GM19238 (cell line): ENCODE results near the gene MPP3.
"Not testable (repeated sequence)": the region's sequence is repeated elsewhere in the genome, so short reads cannot be mapped to it uniquely, and the experiment has no call there.

Experiments
- DNase-seq: peaks from one replicate; pipeline ENCODE4 v3.0.0; 2011; ENCODE audit warnings: low spot score; ENCODE audit not compliant: insufficient read length

Gene MPP3

DNA sequence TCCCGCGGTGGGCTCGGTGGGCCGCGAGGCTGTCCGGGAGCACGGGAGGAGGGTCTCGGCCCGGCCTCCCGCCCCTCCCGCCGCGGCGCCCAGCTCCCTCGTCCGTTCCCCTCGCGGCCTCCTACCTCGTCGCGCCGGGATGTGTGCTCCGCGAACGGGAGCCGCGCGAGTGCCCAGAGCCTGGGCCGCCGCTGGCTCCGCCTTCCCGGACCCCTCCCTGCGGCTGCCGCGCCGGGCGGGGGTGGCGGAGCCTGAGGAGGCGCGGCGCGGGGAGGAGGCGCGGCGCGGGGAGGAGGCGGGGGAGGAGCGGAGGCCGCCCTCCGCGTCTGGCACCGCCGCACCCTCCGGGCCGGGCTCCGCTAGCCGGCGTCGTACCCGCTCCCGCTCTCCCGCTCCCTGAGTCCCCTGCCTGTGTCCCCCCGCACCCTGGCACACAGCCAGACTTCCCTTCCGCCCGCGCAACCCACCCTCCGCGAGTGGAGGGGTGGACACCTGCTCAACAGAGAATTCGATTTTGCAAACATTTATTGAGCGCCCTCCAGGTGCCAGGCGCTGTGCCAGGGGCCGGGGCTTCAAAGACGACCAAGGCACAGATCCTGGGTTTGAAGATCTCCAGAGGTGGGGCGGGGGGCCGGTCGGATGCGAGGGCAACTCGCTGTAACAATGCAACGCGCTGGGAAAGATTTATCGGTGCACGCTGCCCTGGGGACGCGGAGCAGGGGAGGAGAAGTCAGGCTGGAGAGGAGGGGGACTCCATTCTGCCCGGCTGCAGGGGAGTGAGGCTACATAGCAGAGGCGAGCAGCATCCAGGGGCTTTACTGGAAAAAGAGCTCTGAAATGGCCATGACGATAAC is at the start of gene MPP3:
TSS of gene MPP3 (minus strand) at position 171 of the 854 bp plus-strand sequence. CDS start 1,240 bp downstream, outside the sequence.
- DNase-seq, result peak; percentile 21

GRCh38 chr17:43881758-43882505 is 49.0 kb upstream of the MPP3 start:
- DNase-seq, result no peak

DNA sequence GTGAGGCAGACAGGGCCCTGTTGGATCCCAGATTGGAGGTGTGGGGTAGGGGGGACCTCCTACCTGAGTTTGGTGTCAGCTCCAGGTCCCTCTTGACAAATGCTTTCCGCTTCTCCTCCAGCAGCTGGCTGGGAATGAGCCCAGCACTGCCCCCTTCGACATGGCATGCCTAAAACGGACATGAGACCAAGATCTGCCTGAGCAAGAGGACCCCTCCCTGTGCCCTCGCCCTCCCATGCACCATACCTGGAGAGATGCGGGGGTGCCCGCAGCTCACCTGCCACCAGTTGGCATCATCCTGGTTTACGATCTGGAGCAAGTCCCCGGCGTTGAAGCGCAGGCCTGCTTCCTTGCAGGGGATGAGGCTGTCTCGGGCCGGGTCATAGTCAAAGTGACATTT is 48.2 kb upstream of the MPP3 start:
- no peak for DNase-seq

DNA sequence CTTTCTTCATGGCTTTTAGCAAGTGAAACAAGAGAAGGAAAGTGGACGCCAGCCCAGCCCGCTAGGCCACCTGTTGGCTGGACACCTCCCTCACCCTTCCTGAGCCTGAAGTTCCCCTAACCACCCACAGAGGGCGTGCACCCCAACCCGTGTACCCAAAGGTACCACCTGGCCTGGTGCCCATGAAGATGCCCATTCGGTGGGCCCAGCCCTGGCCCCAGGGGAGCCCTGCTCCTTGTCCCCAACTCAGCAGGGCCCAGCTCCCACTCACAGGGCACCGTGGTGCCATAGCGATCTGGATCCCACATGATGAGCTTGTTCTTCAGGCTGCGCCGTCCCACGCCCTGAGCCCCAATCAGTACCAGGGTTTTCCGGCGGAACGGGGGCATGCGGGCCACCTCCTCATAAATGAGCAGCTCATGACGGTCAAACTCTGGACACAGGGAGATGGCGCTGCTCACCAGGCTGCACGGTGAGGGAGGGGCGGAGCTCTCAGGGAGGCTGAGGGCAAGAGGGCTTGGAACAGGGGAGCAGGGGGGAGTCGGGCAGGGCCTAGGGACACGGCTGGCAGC is 47.6 kb upstream of the MPP3 start:
- DNase-seq, result peak; percentile 47

DNA sequence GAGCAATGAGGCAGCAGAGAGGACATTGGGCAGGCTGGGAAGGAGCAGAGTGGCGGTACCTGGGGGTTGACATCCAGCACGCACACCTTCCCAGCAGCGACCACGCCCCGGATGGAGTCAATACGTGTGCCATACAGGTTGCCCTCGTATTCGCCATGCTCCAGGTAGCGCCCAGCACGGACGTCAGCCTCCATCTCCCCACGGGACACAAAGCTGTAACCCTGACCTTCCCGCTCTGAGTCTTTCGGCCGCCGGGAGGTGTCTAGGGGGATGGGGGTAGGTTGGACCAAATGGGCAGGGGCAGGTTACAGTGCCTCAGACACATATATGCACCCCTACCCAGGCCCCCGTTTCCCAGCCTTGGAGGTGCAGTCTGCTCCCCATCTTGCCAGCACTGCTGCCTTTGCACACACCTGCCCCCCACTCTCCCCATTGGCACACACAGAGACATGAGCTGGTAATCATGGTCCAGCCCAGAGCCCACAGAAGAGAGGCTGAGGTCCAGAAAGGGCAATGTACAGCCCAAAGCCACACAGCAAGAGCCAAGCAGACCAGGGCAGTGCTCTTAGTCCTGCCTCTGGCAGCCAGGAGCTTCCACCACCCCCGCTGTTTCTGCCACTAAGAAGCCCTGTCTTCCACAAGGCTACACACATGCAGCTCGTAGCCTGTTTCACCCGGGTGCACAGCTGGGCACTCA is 46.9 kb upstream of the MPP3 start:
- DNase-seq, result no peak

DNA sequence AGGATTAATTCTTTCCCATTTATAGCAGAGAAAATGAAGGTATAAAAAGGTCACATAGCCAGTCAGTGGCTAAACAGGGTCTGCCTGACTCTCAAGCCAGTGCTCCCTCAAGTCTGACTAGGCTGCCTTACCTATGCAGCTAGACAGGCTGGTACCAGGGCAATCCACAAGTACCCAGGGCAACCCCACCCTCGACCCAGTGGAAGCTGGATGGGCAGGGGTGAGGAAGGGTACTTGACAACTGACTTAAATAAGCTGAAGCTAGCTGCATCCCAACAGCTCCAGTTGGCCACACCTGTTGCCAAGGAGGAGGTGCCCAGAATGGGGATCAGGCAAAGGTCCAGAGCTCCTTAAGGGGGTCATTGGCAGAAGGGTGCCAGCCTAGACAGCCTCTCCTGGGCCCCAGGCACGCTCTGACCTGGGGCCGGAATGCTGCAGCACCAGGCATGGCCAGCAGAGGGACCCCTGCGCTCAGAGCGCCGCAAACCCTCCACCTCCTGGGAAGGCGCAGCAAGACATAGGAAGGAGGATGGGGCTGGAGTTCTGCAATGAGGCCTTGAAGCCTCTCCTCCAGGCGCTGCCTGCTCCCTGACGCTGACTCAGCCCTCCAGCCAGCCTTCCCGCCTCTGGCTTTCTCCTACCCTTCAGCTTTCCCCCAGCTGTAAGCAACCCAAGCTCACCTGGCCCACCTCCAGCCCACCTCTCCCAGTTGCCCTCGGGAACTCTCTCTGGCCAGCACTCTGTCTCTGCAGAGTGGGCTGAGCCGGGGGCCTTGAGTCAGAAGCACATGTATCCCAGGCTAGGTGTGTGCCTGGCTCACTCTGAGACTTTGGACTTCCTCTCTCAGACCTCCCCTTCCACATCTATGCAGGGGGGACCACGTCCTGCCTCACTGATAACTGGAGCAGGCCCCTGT is 45.6 kb upstream of the MPP3 start:
- peak; percentile 78 for DNase-seq

- DNase-seq, result no peak
These were observed 44.7 kb upstream of the MPP3 start for GRCh38 chr17:43877451-43878155.

DNA sequence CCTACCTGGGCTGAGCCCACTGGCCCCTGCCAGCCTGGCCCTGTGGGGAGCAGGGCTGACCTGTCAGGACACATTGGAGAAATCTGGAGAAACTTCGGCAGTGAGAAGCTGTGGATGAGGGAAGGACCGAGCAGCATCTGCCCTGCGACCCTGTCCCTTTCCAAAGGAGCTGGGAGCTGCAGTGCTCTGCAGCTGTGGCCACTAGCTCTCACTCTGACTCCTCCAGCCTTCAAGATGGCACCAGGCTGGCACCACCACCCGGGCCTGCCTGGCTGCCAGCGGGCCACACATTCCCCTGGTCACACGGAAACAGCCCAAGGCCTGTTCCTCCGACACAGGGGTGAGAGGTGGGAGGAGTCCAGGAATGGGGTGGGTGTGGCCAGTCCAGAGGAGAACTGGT is 44.1 kb upstream of the MPP3 start:
- no peak for DNase-seq

DNA sequence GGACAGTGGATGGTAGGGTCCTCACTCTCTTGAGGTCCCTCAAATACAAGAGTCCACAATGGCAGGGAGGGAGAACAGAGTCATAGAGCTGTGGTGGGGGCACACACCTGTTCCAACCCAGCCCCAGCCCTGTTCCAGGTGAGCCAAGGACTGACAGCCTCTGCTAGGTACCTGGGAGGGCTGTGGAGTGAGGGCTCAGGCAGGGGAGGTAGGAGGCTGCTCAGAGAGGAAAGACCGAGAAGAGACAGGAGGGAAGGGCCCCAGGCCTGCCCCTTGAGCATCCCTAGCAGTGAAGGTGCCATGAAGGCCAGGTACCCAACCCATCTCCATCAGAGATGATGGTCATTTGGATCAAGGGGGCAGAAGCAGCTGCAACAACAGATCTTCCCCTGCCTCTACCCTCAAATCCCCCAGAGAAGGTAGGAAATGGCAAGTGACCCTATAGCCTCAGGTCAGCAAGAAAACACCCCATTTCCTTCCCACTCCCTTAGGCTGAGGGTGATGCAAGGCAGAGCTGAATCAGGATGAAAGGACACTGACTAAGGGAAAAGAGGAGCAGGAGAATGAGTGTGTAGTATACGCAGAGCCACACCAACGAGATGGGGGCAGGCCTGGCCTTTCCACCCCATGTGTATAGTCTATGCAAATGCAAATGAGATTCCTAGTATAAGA is 42.7 kb upstream of the MPP3 start:
- no peak for DNase-seq

DNA sequence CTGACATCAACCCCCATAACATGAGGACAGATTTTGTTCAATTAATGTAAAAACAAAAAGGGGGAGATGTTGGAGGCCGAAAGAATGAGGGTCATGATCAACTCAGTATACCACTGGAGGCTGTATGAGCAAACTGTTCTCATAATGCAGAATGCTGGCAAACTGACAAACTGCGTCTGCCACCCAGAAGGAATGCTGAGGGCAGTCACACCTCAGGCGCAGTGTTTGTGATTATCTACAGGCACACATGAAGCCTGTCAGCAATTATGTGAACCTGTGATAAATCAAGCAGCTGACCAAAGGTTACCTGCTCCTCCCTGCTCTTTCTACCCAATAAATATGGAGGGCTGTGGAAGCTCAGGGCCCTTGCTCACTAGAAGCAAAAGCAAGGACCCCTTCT is 41.3 kb upstream of the MPP3 start:
- DNase-seq, result no peak

DNA sequence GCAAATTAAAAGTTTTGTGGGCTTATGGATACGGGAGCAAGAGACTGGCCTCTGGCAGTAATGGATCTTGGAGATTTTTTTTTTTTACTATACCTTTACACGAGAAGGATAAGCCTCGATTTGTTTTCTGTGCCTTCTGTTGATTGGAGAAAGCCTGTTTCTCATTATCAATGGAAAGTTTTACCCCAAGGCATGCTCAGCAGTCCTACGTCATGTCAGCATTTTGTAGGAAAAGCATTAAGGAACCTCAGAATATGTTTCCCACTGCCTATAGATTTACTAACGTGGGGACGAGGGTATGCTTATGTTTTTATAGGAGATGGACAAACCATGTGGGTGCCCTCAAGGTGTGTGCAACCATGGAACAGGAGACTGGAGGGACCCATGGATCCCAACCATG is 40.9 kb upstream of the MPP3 start:
- DNase-seq, result no peak

GRCh38 chr17:43873091-43873490 is 40.1 kb upstream of the MPP3 start:
- no peak for DNase-seq

DNA sequence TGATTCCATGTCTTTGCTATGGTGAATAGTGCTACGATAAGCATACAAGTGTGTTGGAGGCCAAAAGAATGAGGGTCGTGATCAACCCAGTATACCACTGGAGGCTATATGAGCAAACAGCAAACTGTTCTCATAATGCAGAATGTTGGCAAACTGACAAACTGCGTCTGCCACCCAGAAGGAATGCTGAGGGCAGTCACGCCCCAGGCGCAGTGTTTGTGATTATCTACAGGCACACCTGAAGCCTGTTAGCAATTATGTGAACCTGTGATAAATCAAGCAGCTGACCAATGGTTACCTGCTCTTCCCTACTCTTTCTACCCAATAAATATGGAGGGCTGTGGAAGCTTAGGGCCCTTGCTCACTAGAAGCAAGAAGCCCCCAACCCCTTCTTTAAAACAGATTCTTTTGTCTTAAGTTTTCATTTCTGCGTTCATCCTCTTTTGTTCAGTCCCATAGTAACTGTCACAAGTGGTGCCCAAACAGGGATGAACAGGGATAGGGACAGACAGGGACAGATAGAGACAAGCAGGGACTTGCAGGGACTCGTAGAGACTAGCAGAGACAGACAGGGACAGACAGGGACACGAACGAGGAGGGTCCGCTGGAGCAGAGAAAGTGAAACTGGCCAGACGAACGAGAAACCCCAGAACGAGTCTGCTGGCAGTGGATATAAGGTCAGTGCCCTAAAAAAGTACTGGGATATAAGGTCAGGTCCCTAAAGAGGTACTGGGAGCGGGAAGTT is 39.2 kb upstream of the MPP3 start:
- no peak for DNase-seq

GRCh38 chr17:43869031-43869430 is 36.1 kb upstream of the MPP3 start:
- not testable (repeated sequence) for DNase-seq

GRCh38 chr17:43868226-43868994 is 35.5 kb upstream of the MPP3 start:
- no peak for DNase-seq

DNA sequence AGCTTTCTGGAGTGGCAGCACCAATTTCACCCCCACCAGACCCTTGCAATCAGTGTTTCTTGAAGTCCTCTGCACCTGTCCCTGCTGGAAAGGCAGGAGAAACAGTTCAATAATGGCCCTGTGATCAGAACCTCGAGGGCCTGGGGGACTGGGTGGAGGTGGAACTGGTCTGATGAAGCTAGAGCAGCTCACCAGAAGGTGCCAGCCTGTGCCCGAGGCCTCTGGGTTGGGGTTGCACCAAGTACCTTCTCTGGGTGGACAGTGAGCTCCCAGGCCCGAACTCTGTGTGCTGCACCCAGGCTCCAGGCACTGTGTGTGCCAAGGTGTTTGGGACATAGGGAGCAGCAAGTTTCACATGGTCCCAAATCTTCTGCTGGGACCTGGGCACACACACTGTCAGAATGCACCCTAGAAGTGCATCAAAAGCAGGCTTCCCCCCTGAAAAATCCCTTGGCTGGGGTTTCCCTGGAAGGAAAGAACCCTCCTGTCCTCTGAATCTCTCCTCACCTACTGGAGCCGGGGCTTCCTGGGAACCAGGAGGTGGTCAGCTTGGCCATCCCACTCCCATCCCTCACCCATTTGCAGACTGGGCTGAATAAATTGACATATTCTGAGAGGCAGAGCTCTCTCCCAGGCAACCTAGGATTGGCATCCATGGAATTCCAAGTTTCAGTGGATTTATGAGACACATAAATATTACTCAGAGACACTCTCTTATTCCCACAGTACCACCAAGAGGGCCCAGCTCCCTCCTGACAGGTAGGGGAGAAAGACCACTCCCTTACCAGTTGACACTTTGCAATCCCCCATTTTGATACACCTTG is 31.4 kb upstream of the MPP3 start:
- DNase-seq, result no peak

GRCh38 chr17:43861960-43862359 is 29.0 kb upstream of the MPP3 start:
- no peak for DNase-seq
